CD4-positive, alpha-beta T cell treated with Interleukin-6 for 4 hours (primary cell): ENCODE data around the gene E4F1.
"Not testable (repeated sequence)": the region's sequence is repeated elsewhere in the genome, so short reads cannot be mapped to it uniquely, and the experiment has no call there.

Experiments
- DNase-seq: peaks from one replicate; pipeline ENCODE4 v3.0.0-alpha.2; 2020; ENCODE audit warnings: mixed read lengths

E4F1 gene

GRCh38 chr16:2244926-2245795, 21.8 kb downstream of the E4F1 start:
- DNase-seq, result no peak

GRCh38 chr16:2246301-2246885, 23.0 kb downstream of the E4F1 start:
- no peak for DNase-seq

DNA sequence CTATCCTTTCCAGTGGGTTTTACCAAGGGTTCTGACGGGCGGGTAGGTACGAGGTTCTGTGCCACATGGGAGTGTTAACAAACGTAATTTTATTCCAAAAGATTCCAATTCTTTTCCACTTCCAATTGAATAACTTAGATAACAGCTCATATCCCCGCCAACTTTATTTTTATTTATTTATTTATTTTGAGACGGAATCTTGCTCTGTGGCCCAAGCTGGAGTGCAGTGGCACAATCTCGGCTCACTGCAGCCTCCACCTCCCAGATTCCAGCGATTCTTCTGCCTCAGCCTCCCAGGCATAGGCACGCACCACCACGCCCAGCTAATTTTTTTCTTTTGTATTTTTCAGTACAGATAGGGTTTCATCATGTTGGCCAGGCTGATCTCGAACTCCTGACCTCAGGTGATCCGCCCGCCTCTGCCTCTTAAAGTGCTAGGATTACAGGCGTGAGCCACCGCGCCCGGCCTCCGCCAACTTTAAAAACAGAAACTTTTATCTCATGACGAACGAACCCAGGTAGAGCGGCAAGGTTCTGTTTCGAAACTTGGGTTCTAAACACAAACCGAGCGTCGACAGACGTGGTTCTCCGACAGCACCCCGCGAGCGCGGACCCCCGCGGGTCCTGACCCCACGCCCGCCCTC, 27.4 kb downstream of the E4F1 start:
- peak; percentile 50 for DNase-seq

- peak; percentile 88 for DNase-seq
Observed at GRCh38 chr16:2251296-2252111, 28.1 kb downstream of the E4F1 start, which contains the start of gene ECI1. Gene ECI1, minus strand, starts transcription at chr16:2251587. Its CDS starts 21 bp downstream, at chr16:2251566.

DNA sequence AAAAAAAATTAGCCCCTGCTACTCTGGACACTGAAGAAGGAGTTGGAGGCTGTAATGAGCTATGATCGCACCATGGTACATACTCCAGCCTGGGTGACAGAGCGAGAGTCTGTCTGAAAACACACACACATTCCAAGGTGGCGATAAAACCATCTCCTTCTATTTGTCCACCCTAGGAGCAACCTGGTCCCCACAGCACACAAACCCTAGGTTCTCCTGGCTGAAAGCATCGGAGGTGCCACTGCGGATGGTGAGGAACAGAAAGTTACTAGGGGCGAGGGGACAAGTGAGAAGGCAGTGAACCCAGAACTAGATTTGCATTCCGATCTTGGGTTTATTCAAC, 29.4 kb downstream of the E4F1 start:
- no peak for DNase-seq

DNA sequence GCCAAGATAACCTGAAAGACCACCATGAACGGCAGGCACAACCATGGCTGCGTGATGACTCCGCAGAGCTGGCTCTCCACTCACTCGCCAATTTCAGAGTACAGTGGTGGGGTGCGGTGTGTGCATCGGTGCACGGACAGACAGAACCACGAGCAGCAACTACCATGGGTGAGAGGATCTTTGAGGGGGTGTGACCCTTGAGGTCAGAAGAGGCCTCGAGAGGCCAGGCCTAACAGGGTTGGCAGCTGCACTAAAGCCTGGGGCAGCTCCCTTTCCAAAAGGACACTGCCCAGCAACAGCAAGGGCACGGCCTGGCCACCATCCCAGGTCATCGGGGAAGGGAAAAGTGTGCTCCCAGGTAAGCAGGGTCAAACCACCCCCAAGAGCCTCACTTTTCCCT, 29.9 kb downstream of the E4F1 start:
- DNase-seq, result no peak

GRCh38 chr16:2256531-2257140, 33.2 kb downstream of the E4F1 start:
- DNase-seq, result no peak

DNA sequence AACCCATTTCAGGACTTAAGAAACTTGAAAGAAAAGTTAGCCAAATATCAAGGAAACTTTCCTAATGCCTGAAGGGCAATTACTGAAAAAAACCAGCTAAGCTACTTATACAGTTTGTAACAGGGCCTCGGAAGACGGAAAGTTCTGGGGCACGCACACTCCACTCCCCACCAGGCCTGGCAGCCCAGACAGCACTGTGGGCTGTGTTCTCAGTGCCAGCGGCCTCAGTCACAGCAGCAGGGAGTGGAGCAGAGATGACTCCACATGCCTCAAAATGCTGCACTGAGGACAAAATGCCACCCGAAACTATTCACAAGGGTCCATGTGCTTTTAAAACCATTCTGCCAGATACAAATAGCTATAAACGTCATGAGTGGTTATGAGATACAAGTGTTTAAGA, 34.3 kb downstream of the E4F1 start:
- DNase-seq, result no peak

- DNase-seq, result not testable (repeated sequence)
Observed at GRCh38 chr16:2258530-2258929, 35.1 kb downstream of the E4F1 start.

GRCh38 chr16:2260250-2260649, 36.9 kb downstream of the E4F1 start:
- no peak for DNase-seq

GRCh38 chr16:2263026-2263425, 39.6 kb downstream of the E4F1 start:
- DNase-seq, result not testable (repeated sequence)

- DNase-seq, result not testable (repeated sequence)
Observed at GRCh38 chr16:2266887-2267286, 43.5 kb downstream of the E4F1 start.

DNA sequence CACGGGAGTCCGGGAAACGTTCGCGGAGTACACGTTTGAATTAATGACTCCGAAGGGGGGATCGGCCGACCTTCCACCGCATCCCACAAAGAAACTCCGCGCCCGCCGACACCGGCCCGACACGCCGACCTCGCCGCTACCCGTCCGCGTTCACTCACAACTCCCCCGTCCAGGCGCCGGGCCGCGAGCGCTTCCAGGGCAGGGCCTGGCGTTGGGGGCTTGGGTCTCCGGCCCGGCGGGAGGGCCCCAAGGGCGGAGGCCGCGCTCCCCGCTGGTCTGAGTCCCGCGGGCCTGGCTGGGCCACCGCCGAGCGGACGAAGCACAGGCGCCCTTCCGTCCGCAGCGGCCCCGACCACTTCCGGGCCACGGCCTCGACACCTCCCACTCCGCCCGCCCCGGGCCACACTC, 44.1 kb downstream of the E4F1 start:
- DNase-seq, result not testable (repeated sequence)

GRCh38 chr16:2267913-2268666, 44.7 kb downstream of the E4F1 start, which contains the start of gene RNPS1:
Gene RNPS1, minus strand, starts transcription at chr16:2268126. Its CDS starts 3,483 bp downstream, at chr16:2264643.
- DNase-seq, result peak; percentile 97

DNA sequence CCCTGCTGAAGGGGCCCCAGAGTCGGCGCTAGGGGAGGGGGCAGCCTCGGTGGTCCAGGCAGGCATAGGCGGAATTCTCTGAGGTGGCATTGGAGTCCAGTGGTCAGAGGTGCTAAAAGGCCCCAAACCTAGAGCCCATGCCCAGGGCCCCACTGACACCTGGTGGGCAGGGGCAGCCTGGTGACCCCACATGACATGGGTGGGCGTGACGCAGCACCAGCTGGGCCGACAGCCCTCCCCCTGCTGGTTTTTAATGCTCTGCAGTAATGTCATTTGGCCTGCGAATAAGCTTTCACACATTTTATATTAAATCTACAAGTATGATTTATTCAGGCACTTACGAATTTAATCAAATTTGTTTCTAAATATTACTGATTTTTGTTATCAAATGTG, 46.7 kb downstream of the E4F1 start:
- no peak for DNase-seq

GRCh38 chr16:2270588-2271470, 47.4 kb downstream of the E4F1 start:
- no peak for DNase-seq

DNA sequence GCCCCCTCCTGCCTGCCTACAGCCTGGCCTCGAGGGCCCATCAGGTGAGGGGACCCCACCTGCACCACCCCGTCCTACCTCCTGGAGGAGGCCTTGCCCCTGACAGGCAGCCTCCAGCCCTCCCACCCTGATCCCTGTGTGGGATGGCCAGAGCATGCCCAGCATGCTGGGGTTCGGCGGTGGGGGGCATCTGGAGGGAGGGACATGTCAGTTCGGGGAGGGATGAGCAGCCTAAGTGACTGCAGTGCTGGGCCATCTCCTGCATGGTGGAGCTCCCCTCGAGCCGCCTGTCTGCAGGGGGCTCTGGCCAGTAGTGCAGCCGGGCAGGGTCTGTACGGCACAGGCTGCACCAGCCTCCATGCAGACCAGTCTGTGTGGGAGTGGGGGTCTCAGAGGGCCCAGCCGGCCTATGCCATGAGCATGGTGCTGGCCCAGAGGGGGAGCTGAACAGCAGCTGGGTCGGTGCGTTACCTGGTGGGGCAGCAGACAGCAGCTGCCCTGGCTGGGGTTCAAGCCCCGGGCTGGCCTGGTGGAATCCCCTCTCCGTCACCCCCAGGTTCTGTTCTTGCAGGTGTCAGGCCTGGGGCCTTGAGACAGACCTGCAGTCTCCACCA, 48.6 kb downstream of the E4F1 start:
- no peak for DNase-seq

GRCh38 chr16:2273484-2273883, 50.1 kb downstream of the E4F1 start:
- no peak for DNase-seq

GRCh38 chr16:2273931-2274330, 50.5 kb downstream of the E4F1 start:
- no peak for DNase-seq
